HepG2 (cell line): ENCODE measurements around the gene JDP2. TPM values are rescaled to one million over a fixed set of nuclear protein-coding genes. Genes with fewer than 3 reads are reported as not detected.

ENCODE experiments used
- AHR ChIP-seq: IDR thresholded peaks from 2 replicates; pipeline ENCODE4 v1.6.1; 2018; ENCODE audit warnings: missing genetic modification reagents, missing compliant biosample characterization
- ARNT ChIP-seq: fragments of 450-650 bp; IDR thresholded peaks from 2 replicates; pipeline ENCODE4 v1.6.1; 2017
- ASH2L ChIP-seq: fragments of 300-600, 200-600 bp; sonication (generic); IDR thresholded peaks from 2 replicates; pipeline ENCODE4 v1.7.0; 2017; ENCODE audit warnings: low read depth, mild to moderate bottlenecking, moderate library complexity, mixed read lengths, low read length; ENCODE audit not compliant: insufficient read length
- CAMTA2 ChIP-seq: sonication (generic); formaldehyde crosslinking; IDR thresholded peaks from 2 replicates; pipeline ENCODE4 v1.4.0; 2020; ENCODE audit warnings: mild to moderate bottlenecking, missing genetic modification reagents, borderline replicate concordance
- CCAR2 ChIP-seq: fragments of 200-400 bp; formaldehyde crosslinking; optimal IDR thresholded peaks from 2 replicates; pipeline ENCODE3; 2018; ENCODE audit warnings: low read depth, mild to moderate bottlenecking, low read length, moderate library complexity
- GTF2F1 ChIP-seq: fragments of 150-350 bp; IDR thresholded peaks from 2 replicates; pipeline ENCODE4 v1.6.1; 2014; ENCODE audit warnings: low read length
- ISL2 ChIP-seq: sonication (generic); formaldehyde crosslinking; IDR thresholded peaks from 2 replicates; pipeline ENCODE4 v1.5.0; 2020; ENCODE audit warnings: missing genetic modification reagents
- NKX3-1 ChIP-seq: sonication (generic); formaldehyde crosslinking; IDR thresholded peaks from 2 replicates; pipeline ENCODE4 v1.5.0; 2020; ENCODE audit warnings: missing genetic modification reagents
- NR1H2 ChIP-seq: sonication (generic); formaldehyde crosslinking; IDR thresholded peaks from 2 replicates; pipeline ENCODE4 v1.8.1; 2022; ENCODE audit warnings: low read depth, missing genetic modification reagents, borderline replicate concordance
- PHF21A ChIP-seq: sonication (generic); formaldehyde crosslinking; IDR thresholded peaks from 2 replicates; pipeline ENCODE4 v1.5.0; 2020; ENCODE audit warnings: mild to moderate bottlenecking, missing genetic modification reagents
- PLRG1 ChIP-seq: fragments of 450-650 bp; conservative IDR thresholded peaks from 2 replicates; pipeline ENCODE4 v1.6.1; 2016
- POLR2AphosphoS5 ChIP-seq: IDR thresholded peaks from 2 replicates; pipeline ENCODE4 v1.6.1; 2012; ENCODE audit warnings: low read depth, low read length
- SP140L ChIP-seq: sonication (generic); formaldehyde crosslinking; IDR thresholded peaks from 2 replicates; pipeline ENCODE4 v1.4.0; 2020; ENCODE audit warnings: missing genetic modification reagents, borderline replicate concordance
- SRSF4 ChIP-seq: fragments of 200-400 bp; formaldehyde crosslinking; IDR thresholded peaks from one replicate; pipeline ENCODE4 v1.6.1; 2018; ENCODE audit warnings: mild to moderate bottlenecking, low read depth, low read length, moderate library complexity; ENCODE audit not compliant: poor library complexity, severe bottlenecking
- ZBTB1 ChIP-seq: sonication (generic); formaldehyde crosslinking; IDR thresholded peaks from 2 replicates; pipeline ENCODE4 v1.4.0; 2020; ENCODE audit warnings: missing genetic modification reagents, borderline replicate concordance
- ZNF230 ChIP-seq: sonication (generic); formaldehyde crosslinking; IDR thresholded peaks from 2 replicates; pipeline ENCODE4 v1.4.0; 2020; ENCODE audit warnings: mild to moderate bottlenecking, missing genetic modification reagents
- ZNF234 ChIP-seq: sonication (generic); formaldehyde crosslinking; conservative IDR thresholded peaks from 2 replicates; pipeline ENCODE4 v1.5.1; 2020; ENCODE audit warnings: mild to moderate bottlenecking, missing genetic modification reagents
- ZSCAN30 ChIP-seq: sonication (generic); formaldehyde crosslinking; IDR thresholded peaks from 2 replicates; pipeline ENCODE4 v1.5.0; 2020; ENCODE audit warnings: mild to moderate bottlenecking, missing genetic modification reagents
- ZSCAN9 ChIP-seq: IDR thresholded peaks from 2 replicates; pipeline ENCODE4 v1.6.1; 2016; ENCODE audit warnings: borderline replicate concordance
- ZZZ3 ChIP-seq: sonication (generic); formaldehyde crosslinking; IDR thresholded peaks from 2 replicates; pipeline ENCODE4 v1.4.0; 2020; ENCODE audit warnings: missing genetic modification reagents, mild to moderate bottlenecking, borderline replicate concordance
- polyA plus RNA-seq, 8 experiments: library from polyadenylated mRNA; depleted of rRNA in 3 of 8; stranded (reverse) in 7 of 8; unstranded in 1 of 8; fragments of >200 nt; fragmentation: Illumina TruSeq in 4 of 8; extraction: Trizol in 4 of 8; gene quantifications; 2 replicates each; pipeline versions ENCODE4 v1.2.1 to v1.2.3, GENCODE V29; 2011 to 2016; ENCODE audit warnings: low read depth in 4 of 8, missing spikeins in 1 of 8, mixed read lengths in 1 of 8; ENCODE audit not compliant: insufficient read depth in 1 of 8
- total RNA-seq, 5 experiments: library from RNA; depleted of rRNA; stranded (reverse); fragments of >200 nt; fragmentation: Illumina TruSeq; extraction: Trizol; gene quantifications; 2 replicates each; pipeline ENCODE4 v1.2.3, GENCODE V29; 2016; ENCODE audit warnings: low read depth in 1 of 5
- TF ChIP-seq, protein P1 (sequence below): IDR thresholded peaks from 2 replicates; pipeline ENCODE4 v1.6.1; 2012; ENCODE audit warnings: low read length, improper control_type of control experiment
- TF ChIP-seq, protein P2 (sequence below): IDR thresholded peaks from 2 replicates; pipeline ENCODE4 v1.6.1; 2016; ENCODE audit warnings: missing compliant biosample characterization, missing genetic modification reagents, borderline replicate concordance
- TF ChIP-seq, protein P3 (sequence below): IDR thresholded peaks from 2 replicates; pipeline ENCODE4 v1.6.1; 2018; ENCODE audit warnings: missing genetic modification reagents
- TF ChIP-seq, protein P4 (sequence below): conservative IDR thresholded peaks from 2 replicates; pipeline ENCODE4 v1.6.1; 2018; ENCODE audit warnings: missing genetic modification reagents

The JDP2 gene
- total and polyA plus RNA-seq, 2 of the 13 experiments (the other 11 are each of a cell fraction or from before 2014, with no cell fraction given): 8.0 to 8.9 TPM

DNA sequence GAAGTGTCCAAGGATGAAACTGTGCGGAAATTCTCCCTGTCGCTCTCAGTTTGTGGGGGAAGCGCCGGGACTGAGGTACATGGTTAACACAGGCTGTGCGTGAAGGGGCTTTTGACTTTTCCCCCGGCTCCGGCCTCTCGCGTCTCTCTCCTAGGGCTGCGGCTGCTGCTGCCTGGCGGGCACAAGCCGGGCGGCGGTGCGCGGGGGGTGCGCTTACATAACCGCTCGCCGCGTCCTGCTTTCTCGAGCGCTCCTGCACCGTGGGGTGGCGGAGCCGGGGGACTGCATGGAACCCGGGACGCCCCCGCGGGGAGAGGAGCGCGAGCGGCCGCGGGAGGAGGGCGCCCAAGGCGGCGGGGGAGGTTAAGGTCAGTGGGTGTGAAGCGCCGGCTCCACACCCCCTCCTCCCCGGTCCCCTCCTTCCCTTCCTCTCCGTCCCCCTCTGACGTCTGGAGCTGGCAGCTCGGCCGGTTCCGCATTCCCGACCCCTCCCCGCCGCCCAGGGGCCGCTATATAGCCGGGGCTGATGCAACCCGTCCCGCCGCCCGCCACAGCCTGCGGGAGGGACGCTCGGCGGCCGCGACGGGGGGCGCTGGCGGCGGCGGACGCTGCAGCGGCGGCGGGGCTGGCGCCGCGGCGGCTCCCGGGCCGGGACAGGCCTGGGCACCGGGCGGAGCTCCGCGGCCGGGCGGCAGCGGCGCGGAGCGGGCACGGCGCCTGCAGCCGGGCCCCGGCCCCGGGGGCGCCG is at the start of gene JDP2 (continued):
- no peak for TF ChIP-seq GTF2F1
- TF ChIP-seq POLR2AphosphoS5: no peak
- no peak for TF ChIP-seq SRSF4
- no peak for TF ChIP-seq ZSCAN30
- TF ChIP-seq, protein P1, sequence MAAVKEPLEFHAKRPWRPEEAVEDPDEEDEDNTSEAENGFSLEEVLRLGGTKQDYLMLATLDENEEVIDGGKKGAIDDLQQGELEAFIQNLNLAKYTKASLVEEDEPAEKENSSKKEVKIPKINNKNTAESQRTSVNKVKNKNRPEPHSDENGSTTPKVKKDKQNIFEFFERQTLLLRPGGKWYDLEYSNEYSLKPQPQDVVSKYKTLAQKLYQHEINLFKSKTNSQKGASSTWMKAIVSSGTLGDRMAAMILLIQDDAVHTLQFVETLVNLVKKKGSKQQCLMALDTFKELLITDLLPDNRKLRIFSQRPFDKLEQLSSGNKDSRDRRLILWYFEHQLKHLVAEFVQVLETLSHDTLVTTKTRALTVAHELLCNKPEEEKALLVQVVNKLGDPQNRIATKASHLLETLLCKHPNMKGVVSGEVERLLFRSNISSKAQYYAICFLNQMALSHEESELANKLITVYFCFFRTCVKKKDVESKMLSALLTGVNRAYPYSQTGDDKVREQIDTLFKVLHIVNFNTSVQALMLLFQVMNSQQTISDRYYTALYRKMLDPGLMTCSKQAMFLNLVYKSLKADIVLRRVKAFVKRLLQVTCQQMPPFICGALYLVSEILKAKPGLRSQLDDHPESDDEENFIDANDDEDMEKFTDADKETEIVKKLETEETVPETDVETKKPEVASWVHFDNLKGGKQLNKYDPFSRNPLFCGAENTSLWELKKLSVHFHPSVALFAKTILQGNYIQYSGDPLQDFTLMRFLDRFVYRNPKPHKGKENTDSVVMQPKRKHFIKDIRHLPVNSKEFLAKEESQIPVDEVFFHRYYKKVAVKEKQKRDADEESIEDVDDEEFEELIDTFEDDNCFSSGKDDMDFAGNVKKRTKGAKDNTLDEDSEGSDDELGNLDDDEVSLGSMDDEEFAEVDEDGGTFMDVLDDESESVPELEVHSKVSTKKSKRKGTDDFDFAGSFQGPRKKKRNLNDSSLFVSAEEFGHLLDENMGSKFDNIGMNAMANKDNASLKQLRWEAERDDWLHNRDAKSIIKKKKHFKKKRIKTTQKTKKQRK: no peak
- no peak for TF ChIP-seq SP140L (CRISPR knock-in tag)
- no peak for TF ChIP-seq PLRG1
- peak; percentile 58 for TF ChIP-seq ASH2L
- no peak for TF ChIP-seq ZZZ3
- peak; percentile 22; the same call in 1 of the 2 replicates for TF ChIP-seq PHF21A
- TF ChIP-seq ZNF234 (CRISPR knock-in tag): no peak
- TF ChIP-seq ZNF230 (CRISPR knock-in tag): no peak
- TF ChIP-seq NKX3-1 (CRISPR knock-in tag): no peak
- TF ChIP-seq ZBTB1 (CRISPR knock-in tag): no peak
- no peak for TF ChIP-seq CCAR2
- TF ChIP-seq AHR (CRISPR knock-in tag): 0 out of 2 replicates have a peak, but pooled peaks have one; percentile 39
- TF ChIP-seq ARNT: no peak
- TF ChIP-seq, protein P2, sequence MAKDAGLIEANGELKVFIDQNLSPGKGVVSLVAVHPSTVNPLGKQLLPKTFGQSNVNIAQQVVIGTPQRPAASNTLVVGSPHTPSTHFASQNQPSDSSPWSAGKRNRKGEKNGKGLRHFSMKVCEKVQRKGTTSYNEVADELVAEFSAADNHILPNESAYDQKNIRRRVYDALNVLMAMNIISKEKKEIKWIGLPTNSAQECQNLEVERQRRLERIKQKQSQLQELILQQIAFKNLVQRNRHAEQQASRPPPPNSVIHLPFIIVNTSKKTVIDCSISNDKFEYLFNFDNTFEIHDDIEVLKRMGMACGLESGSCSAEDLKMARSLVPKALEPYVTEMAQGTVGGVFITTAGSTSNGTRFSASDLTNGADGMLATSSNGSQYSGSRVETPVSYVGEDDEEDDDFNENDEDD (CRISPR knock-in tag): no peak
- TF ChIP-seq, protein P3, sequence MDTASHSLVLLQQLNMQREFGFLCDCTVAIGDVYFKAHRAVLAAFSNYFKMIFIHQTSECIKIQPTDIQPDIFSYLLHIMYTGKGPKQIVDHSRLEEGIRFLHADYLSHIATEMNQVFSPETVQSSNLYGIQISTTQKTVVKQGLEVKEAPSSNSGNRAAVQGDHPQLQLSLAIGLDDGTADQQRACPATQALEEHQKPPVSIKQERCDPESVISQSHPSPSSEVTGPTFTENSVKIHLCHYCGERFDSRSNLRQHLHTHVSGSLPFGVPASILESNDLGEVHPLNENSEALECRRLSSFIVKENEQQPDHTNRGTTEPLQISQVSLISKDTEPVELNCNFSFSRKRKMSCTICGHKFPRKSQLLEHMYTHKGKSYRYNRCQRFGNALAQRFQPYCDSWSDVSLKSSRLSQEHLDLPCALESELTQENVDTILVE: 0 out of 2 replicates have a peak, but pooled peaks have one; percentile 52
- TF ChIP-seq, protein P4, sequence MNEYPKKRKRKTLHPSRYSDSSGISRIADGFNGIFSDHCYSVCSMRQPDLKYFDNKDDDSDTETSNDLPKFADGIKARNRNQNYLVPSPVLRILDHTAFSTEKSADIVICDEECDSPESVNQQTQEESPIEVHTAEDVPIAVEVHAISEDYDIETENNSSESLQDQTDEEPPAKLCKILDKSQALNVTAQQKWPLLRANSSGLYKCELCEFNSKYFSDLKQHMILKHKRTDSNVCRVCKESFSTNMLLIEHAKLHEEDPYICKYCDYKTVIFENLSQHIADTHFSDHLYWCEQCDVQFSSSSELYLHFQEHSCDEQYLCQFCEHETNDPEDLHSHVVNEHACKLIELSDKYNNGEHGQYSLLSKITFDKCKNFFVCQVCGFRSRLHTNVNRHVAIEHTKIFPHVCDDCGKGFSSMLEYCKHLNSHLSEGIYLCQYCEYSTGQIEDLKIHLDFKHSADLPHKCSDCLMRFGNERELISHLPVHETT (CRISPR knock-in tag): peak; percentile 61; the same call in 1 of the 2 replicates
- TF ChIP-seq ISL2 (CRISPR knock-in tag): no peak
- peak; percentile 39; the same call in 1 of the 2 replicates for TF ChIP-seq ZSCAN9 (CRISPR knock-in tag)
- no peak for TF ChIP-seq CAMTA2
- TF ChIP-seq NR1H2: no peak
